Lower leg skin (tissue), 4 donors: ENCODE data around the gene IL11RA. TPM values are rescaled to one million over a fixed set of nuclear protein-coding genes. Genes with fewer than 3 reads are reported as not detected.
A peak's percentile ranks its signal among the peaks of the same experiment; 100 is the strongest.

Experiments used
- DNase-seq, 2 donors: peaks; one replicate each; pipeline ENCODE4 v3.0.0-alpha.2; 2019; ENCODE audit warnings: low spot score in 2 of 2
- H3K4me3 ChIP-seq: fragments of 200-600 bp; sonication (generic); 2 replicates; pipeline ENCODE4 v1.5.1; 2017; ENCODE audit warnings: mild to moderate bottlenecking, low read depth; ENCODE audit not compliant: poor library complexity, severe bottlenecking
- CTCF ChIP-seq, 3 donors: fragments of 450-650 bp; IDR thresholded peaks; one replicate each; pipeline ENCODE4 v1.5.1; 2016; ENCODE audit warnings: antibody characterized with exemption in 3 of 3, mild to moderate bottlenecking in 3 of 3, moderate library complexity in 2 of 3
- POLR2A ChIP-seq, 2 donors: fragments of 450-650 bp; IDR thresholded peaks; one replicate each; pipeline ENCODE4 v1.6.1; 2016 to 2017; ENCODE audit warnings: antibody characterized with exemption in 2 of 2, mild to moderate bottlenecking in 1 of 2, moderate library complexity in 1 of 2
- WGBS, 2 donors: methylation state at CpG; one replicate each; pipeline ENCODE4 v1.1.5; 2018; 5-methylcytosine and 5-hydroxymethylcytosine counted together
- intact Hi-C: fragments of 100-400 bp; cut with DNase I; formaldehyde crosslinking; loops from one replicate; pipeline ENCODE4 v1.15.0; 2023; ENCODE audit warnings: low total_unique reads
- total RNA-seq, 4 donors: library from RNA; depleted of rRNA; stranded (reverse); fragments of >200 nt; gene quantifications; one replicate each; pipeline ENCODE4 v1.1.0, GENCODE V29; 2016

IL11RA gene
- total RNA-seq, 4 donors from 2014 or later, result 27.7 to 37.7 (median 29.9) TPM

- TF ChIP-seq CTCF (IDR thresholded peaks at IDR 0.05) (no peak), POLR2A (IDR thresholded peaks at IDR 0.05) (no peak)
- intact Hi-C loops, result no loop called here
- 6 to 9% methylated on average over 19 to 31 of the region's 43 CpGs for WGBS, 2 donors
- H3K4me3 ChIP-seq, result peak within 1 kb of the TSS; percentile 59
- peak; percentile 95 to 98 for DNase-seq
These were observed 31.7 kb upstream of the IL11RA start, which contains the start of gene DCTN3 for GRCh38 chr9:34620061-34620994. TSS of gene DCTN3 (minus strand) at chr9:34620495. CDS start at chr9:34620464, 31 bp downstream.

GRCh38 chr9:34623374-34624235 is 28.4 kb upstream of the IL11RA start:
- DNase-seq, result no peak
- no peak for TF ChIP-seq POLR2A (IDR thresholded peaks at IDR 0.05)
- TF ChIP-seq CTCF (IDR thresholded peaks at IDR 0.05), result no peak
- H3K4me3 ChIP-seq, result no peak overlapping the region
- WGBS, 2 donors, result 29 to 40% methylated on average over 35 to 46 of the region's 63 CpGs
- intact Hi-C loops, result no loop called here

DNA sequence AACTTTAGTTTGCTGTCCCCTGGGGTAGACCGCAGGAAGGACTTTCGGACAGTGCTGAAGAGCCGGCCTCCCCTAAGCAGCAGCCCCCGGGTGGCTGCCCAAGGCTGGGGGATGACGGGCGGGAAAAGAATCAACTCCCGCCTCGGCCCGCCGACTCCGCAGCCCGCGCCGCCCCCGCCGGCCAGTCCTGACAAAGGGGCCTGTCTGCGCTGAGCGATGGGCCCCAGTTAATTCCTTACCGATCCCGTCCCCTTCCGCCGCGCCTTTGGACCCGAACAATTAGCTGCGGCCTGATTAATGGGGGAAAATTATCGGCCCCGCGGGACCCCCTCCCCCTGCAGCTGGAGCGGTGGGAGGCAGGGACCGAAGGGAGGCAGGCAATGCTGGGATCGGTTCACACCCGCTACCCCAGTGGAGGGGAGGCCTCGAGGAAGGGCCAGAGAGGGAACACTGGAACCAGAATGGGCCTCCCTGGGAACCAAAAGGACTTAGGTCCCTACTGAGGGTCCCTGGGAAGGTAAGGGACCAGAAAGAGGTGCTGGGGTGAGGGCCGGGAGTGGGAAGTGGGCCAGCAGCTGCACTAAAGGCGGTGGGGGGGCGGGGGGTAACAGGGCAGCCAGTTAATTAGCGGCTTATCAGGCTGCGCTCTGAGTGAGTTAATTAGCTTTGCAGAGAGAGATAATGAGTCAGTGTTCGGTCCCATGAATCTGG is 27.4 kb upstream of the IL11RA start:
- no peak for DNase-seq
- WGBS, 2 donors, result 48 to 65% methylated on average over 32 to 34 of the region's 39 CpGs
- no peak for TF ChIP-seq POLR2A (IDR thresholded peaks at IDR 0.05)
- no peak for TF ChIP-seq CTCF (IDR thresholded peaks at IDR 0.05)
- no peak overlapping the region for H3K4me3 ChIP-seq
- intact Hi-C loops, result no loop called here

DNA sequence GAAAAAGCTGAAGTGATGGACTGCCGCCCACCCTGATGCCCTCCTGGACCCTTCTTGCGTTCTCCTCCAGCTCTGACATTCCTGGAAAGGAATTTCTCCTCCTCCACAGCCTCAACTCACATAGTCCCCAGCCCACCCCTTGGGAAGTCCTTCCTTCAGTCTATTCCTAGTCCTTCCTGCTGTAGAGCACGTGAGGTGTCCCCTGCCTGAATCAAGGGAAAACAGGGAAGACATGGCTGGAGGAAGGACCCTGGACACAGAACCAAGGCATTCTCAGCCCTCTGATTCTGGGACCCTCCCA is 26.8 kb upstream of the IL11RA start:
- 75 to 82% methylated on average over 3 of the region's 3 CpGs for WGBS, 2 donors
- TF ChIP-seq CTCF (IDR thresholded peaks at IDR 0.05) (no peak), POLR2A (IDR thresholded peaks at IDR 0.05) (no peak)
- no peak for DNase-seq
- no peak overlapping the region for H3K4me3 ChIP-seq
- intact Hi-C loops, result no loop called here

DNA sequence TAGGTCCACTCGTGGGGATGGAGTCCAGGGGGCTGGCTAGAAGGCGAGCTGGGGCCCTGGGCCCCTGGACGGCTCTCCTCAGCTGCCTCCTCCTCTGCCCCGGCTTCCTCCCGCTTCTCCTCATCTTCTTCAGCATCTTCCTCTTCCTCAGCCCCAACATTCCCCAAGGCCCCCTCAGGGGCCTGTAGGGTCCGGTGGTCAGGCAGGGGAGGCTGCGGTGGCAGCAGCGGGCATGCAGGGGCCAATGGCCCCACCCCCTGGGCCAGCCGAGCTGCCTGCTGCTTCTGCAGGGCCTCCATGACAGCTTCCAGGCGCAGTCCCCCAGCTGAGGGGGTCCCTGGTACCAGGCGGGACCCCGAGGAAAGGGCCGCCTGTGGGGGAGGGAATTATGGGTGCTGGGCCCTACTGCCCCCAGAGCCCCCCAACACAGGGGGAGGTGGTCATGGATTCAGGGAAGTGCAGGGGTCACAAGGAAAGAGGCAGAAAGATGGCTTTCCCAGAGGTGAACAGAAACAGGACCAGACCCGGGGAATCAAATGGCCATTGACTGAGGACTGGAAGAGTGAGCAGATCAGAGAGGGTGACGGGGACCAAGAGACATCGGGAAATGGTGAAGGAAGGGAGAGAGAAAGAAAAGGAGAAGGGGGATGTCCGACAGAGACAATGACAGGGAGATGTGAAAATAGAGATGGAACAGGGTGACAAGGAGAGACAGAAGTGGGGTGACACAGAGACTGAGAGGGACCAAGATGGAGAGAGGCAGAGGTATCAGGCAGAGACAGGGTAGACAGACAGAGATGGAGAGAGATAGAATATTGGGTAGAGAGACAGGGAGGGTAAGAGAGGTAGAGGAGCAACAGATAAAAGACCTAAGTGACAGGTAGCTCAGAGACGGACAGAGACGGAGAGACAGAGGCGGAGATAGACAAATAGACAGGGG is 24.0 kb upstream of the IL11RA start:
- intact Hi-C loops, result no loop called here

More for the DNA sequence above, 24.0 kb upstream of the IL11RA start:
- 49 to 51% methylated on average over 19 to 20 of the region's 20 CpGs for WGBS, 2 donors
- DNase-seq, result no peak
- TF ChIP-seq POLR2A (IDR thresholded peaks at IDR 0.05) (no peak), CTCF (IDR thresholded peaks at IDR 0.05) (no peak)
- H3K4me3 ChIP-seq, result no peak overlapping the region
